ENCODE measurements around the gene ALKBH1.

GRCh38 chr14:77645520-77646230 is 62.1 kb downstream of the ALKBH1 start:
- TF ChIP-seq, protein P1, sequence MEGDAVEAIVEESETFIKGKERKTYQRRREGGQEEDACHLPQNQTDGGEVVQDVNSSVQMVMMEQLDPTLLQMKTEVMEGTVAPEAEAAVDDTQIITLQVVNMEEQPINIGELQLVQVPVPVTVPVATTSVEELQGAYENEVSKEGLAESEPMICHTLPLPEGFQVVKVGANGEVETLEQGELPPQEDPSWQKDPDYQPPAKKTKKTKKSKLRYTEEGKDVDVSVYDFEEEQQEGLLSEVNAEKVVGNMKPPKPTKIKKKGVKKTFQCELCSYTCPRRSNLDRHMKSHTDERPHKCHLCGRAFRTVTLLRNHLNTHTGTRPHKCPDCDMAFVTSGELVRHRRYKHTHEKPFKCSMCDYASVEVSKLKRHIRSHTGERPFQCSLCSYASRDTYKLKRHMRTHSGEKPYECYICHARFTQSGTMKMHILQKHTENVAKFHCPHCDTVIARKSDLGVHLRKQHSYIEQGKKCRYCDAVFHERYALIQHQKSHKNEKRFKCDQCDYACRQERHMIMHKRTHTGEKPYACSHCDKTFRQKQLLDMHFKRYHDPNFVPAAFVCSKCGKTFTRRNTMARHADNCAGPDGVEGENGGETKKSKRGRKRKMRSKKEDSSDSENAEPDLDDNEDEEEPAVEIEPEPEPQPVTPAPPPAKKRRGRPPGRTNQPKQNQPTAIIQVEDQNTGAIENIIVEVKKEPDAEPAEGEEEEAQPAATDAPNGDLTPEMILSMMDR (IDR thresholded peaks at IDR 0.05), result no peak
- TF ChIP-seq POLR2A (IDR thresholded peaks at IDR 0.05) (no peak), POLR2AphosphoS5 (IDR thresholded peaks at IDR 0.05) (no peak), EP300 (IDR thresholded peaks at IDR 0.05) (no peak)
